Stimulated activated naive CD8-positive, alpha-beta T cell treated with anti-CD3 and anti-CD28 coated beads, Interleukin-15, Interleukin-2, amounts not matched to agents 100 ng/mL and 50 ng/mL, for 24 hours (primary cell): ENCODE results near the gene SGCA.

Experiments
- H3K27ac Mint-ChIP-seq: one replicate; pipeline ENCODE4 v1.8.0; 2021; ENCODE audit warnings: mild to moderate bottlenecking, mixed read lengths
- H3K27me3 Mint-ChIP-seq: one replicate; pipeline ENCODE4 v1.8.0; 2021; ENCODE audit warnings: mixed read lengths
- H3K36me3 Mint-ChIP-seq: one replicate; pipeline ENCODE4 v1.8.0; 2021; ENCODE audit warnings: low read depth, mixed read lengths
- H3K4me1 Mint-ChIP-seq: one replicate; pipeline ENCODE4 v1.8.0; 2021; ENCODE audit warnings: low read depth, mixed read lengths
- H3K4me3 Mint-ChIP-seq: one replicate; pipeline ENCODE4 v1.8.0; 2021; ENCODE audit warnings: mild to moderate bottlenecking, mixed read lengths
- H3K9me3 Mint-ChIP-seq: one replicate; pipeline ENCODE4 v1.8.0; 2021; ENCODE audit warnings: mixed read lengths

The SGCA gene

GRCh38 chr17:50130559-50131305 lies 35.1 kb upstream of the SGCA start:
- Mint-ChIP-seq H3K27me3 (peaks cover 13% of the 10 kb centered on the region), H3K9me3 (no peaks in the 10 kb centered on the region), H3K4me1 (peaks cover 31% of the 10 kb centered on the region), H3K27ac (peak overlapping the region; percentile 24), H3K4me3 (peak overlapping the region; percentile 44), H3K36me3 (peaks cover 10% of the 10 kb centered on the region)

- peaks cover 31% of the 10 kb centered on the region for H3K4me1 Mint-ChIP-seq
- H3K27me3 Mint-ChIP-seq: peaks cover 13% of the 10 kb centered on the region
- peaks cover 19% of the 10 kb centered on the region for H3K36me3 Mint-ChIP-seq
- H3K9me3 Mint-ChIP-seq: no peaks in the 10 kb centered on the region
- no peak overlapping the region for H3K4me3 Mint-ChIP-seq
- H3K27ac Mint-ChIP-seq: no peak overlapping the region
Observed at GRCh38 chr17:50132104-50132794, 33.6 kb upstream of the SGCA start.

GRCh38 chr17:50133028-50133768 lies 32.6 kb upstream of the SGCA start:
- H3K9me3 Mint-ChIP-seq: no peaks in the 10 kb centered on the region
- peaks cover 6% of the 10 kb centered on the region for H3K27me3 Mint-ChIP-seq
- H3K27ac Mint-ChIP-seq: no peak overlapping the region
- H3K4me3 Mint-ChIP-seq: no peak overlapping the region
- H3K4me1 Mint-ChIP-seq: peaks cover 28% of the 10 kb centered on the region
- peaks cover 29% of the 10 kb centered on the region for H3K36me3 Mint-ChIP-seq

GRCh38 chr17:50133769-50134099 lies 32.1 kb upstream of the SGCA start:
- Mint-ChIP-seq H3K27me3 (peaks cover 2% of the 10 kb centered on the region), H3K36me3 (peaks cover 34% of the 10 kb centered on the region), H3K4me1 (peaks cover 24% of the 10 kb centered on the region), H3K4me3 (no peak overlapping the region), H3K9me3 (no peaks in the 10 kb centered on the region), H3K27ac (no peak overlapping the region)

- Mint-ChIP-seq H3K4me3 (no peak overlapping the region), H3K27ac (no peak overlapping the region), H3K9me3 (no peaks in the 10 kb centered on the region), H3K4me1 (peaks cover 23% of the 10 kb centered on the region), H3K27me3 (no peaks in the 10 kb centered on the region), H3K36me3 (peaks cover 41% of the 10 kb centered on the region)
Observed at GRCh38 chr17:50134206-50135110, 31.3 kb upstream of the SGCA start.

- H3K4me3 Mint-ChIP-seq: no peak overlapping the region
- H3K4me1 Mint-ChIP-seq: peaks cover 32% of the 10 kb centered on the region
- H3K9me3 Mint-ChIP-seq: no peaks in the 10 kb centered on the region
Observed at GRCh38 chr17:50135316-50136095, 30.3 kb upstream of the SGCA start.

GRCh38 chr17:50136096-50136687 lies 29.6 kb upstream of the SGCA start:
- Mint-ChIP-seq H3K27ac (no peak overlapping the region), H3K9me3 (no peaks in the 10 kb centered on the region), H3K4me3 (no peak overlapping the region), H3K27me3 (no peaks in the 10 kb centered on the region), H3K36me3 (peaks cover 57% of the 10 kb centered on the region), H3K4me1 (peaks cover 32% of the 10 kb centered on the region)

More at GRCh38 chr17:50135316-50136095, 30.3 kb upstream of the SGCA start:
- Mint-ChIP-seq H3K27me3 (no peaks in the 10 kb centered on the region), H3K36me3 (peaks cover 51% of the 10 kb centered on the region), H3K27ac (no peak overlapping the region)

GRCh38 chr17:50137042-50137441 lies 28.8 kb upstream of the SGCA start:
- H3K36me3 Mint-ChIP-seq: peaks cover 66% of the 10 kb centered on the region
- H3K4me3 Mint-ChIP-seq: no peak overlapping the region
- no peak overlapping the region for H3K27ac Mint-ChIP-seq
- H3K4me1 Mint-ChIP-seq: peaks cover 32% of the 10 kb centered on the region
- H3K27me3 Mint-ChIP-seq: no peaks in the 10 kb centered on the region
- no peaks in the 10 kb centered on the region for H3K9me3 Mint-ChIP-seq

GRCh38 chr17:50139185-50139783 lies 26.5 kb upstream of the SGCA start:
- Mint-ChIP-seq H3K36me3 (peaks cover 77% of the 10 kb centered on the region), H3K27me3 (no peaks in the 10 kb centered on the region), H3K4me1 (peaks cover 47% of the 10 kb centered on the region), H3K27ac (no peak overlapping the region), H3K9me3 (no peaks in the 10 kb centered on the region), H3K4me3 (no peak overlapping the region)

GRCh38 chr17:50139950-50140885 lies 25.6 kb upstream of the SGCA start:
- peak overlapping the region; percentile 32 for H3K4me3 Mint-ChIP-seq
- H3K9me3 Mint-ChIP-seq: no peaks in the 10 kb centered on the region
- peaks cover 56% of the 10 kb centered on the region for H3K4me1 Mint-ChIP-seq
- peaks cover 84% of the 10 kb centered on the region for H3K36me3 Mint-ChIP-seq
- H3K27me3 Mint-ChIP-seq: no peaks in the 10 kb centered on the region
- H3K27ac Mint-ChIP-seq: no peak overlapping the region

- Mint-ChIP-seq H3K4me3 (no peak overlapping the region), H3K27me3 (no peaks in the 10 kb centered on the region), H3K9me3 (no peaks in the 10 kb centered on the region), H3K4me1 (peaks cover 66% of the 10 kb centered on the region), H3K27ac (peak overlapping the region; percentile 68), H3K36me3 (peaks cover 80% of the 10 kb centered on the region)
Observed at GRCh38 chr17:50141026-50141744, 24.6 kb upstream of the SGCA start.

- H3K4me1 Mint-ChIP-seq: peaks cover 72% of the 10 kb centered on the region
- H3K27ac Mint-ChIP-seq: peak overlapping the region; percentile 68
- H3K27me3 Mint-ChIP-seq: no peaks in the 10 kb centered on the region
- no peaks in the 10 kb centered on the region for H3K9me3 Mint-ChIP-seq
- H3K36me3 Mint-ChIP-seq: peaks cover 77% of the 10 kb centered on the region
- H3K4me3 Mint-ChIP-seq: peak overlapping the region; percentile 39
Observed at GRCh38 chr17:50141745-50142110, 24.1 kb upstream of the SGCA start.
